KOPT-K1 (cell line): ENCODE results near the gene VPS36.
"Not testable (repeated sequence)": the region's sequence is repeated elsewhere in the genome, so short reads cannot be mapped to it uniquely, and the experiment has no call there.

Experiments used
- H3K27ac ChIP-seq: fragments of 200-600 bp; sonication (generic); 2 replicates; pipeline ENCODE4 v1.5.1; 2016; ENCODE audit warnings: antibody characterized with exemption, mild to moderate bottlenecking, low read depth, low read length; ENCODE audit not compliant: poor library complexity, severe bottlenecking
- H3K36me3 ChIP-seq: fragments of 200-600 bp; sonication (generic); 2 replicates; pipeline ENCODE4 v1.5.1; 2017; ENCODE audit warnings: antibody characterized with exemption, mild to moderate bottlenecking, low read length, moderate library complexity; ENCODE audit not compliant: insufficient read depth
- H3K9me3 ChIP-seq: fragments of 200-600 bp; sonication (generic); 2 replicates; pipeline ENCODE4 v1.5.1; 2017; ENCODE audit warnings: antibody characterized with exemption, low read length, mild to moderate bottlenecking; ENCODE audit not compliant: insufficient read depth, poor library complexity, severe bottlenecking

Gene VPS36

DNA sequence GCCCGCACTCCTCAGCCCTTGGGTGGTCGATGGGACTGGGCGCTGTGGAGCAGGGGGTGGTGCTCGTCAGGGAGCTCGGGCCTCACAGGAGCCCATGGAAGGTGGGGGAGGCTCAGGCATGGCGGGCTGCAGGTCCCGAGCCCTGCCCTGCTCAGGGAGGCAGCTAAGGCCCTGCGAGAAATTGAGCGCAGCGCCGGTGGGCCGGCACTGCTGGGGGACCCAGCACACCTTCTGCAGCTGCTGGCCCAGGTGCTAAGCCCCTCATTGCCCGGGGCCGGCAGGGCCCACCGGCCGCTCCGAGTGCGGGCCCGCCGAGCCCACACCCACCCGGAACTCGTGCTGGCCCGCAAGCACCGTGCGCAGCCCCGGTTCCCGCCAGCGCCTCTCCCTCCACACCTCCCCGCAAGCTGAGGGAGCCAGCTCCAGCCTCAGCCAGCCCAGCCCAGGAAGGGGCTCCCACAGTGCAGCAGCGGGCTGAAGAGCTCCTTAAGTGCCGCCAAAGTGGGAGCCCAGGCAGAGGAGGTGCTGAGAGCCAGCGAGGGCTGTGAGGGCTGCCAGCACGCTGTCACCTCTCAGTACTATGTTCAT lies 42.3 kb downstream of the VPS36 start:
- not testable (repeated sequence) for H3K27ac ChIP-seq, H3K9me3 ChIP-seq
- H3K36me3 ChIP-seq = peaks cover 36% of the 10 kb centered on the region

DNA sequence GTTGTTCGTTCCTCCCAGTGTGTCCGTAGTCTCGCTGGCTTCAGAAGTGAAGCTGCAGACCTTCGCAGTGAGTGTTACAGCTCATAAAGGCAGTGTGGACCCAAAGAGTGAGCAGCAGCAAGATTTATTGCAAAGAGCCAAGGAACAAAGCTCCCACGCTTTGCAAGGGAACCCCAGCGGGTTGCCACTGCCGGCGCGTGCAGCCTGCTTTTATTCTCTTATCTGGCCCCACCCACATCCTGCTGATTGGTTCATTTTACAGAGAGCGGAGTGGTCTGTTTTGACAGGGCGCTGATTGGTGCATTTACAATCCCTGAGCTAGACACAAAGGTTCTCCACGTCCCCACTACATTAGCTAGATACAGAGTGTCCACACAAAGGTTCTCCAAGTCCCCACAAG lies 43.0 kb downstream of the VPS36 start:
- H3K27ac ChIP-seq, H3K9me3 ChIP-seq: not testable (repeated sequence)
- peaks cover 29% of the 10 kb centered on the region for H3K36me3 ChIP-seq

DNA sequence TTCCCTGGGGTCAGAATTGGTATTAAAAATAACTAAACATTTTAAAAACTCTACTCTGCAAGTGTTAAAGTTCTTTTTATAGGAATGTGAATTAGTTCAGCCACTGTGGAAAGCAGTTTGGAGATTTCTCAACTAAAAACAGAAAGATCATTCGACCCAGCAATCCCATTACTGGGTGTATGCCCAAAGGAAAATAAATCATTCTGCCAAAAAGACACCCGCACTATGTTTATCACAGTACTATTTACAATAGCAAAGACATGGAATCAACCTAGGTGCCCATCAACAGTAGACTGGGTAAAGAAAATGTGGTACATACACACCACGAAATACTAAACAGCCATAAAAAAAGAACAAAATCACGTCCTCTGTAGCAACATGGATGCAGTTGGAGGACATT lies 43.8 kb downstream of the VPS36 start:
- Histone ChIP-seq H3K27ac (no peak overlapping the region), H3K9me3 (no peaks in the 10 kb centered on the region), H3K36me3 (peaks cover 20% of the 10 kb centered on the region)

DNA sequence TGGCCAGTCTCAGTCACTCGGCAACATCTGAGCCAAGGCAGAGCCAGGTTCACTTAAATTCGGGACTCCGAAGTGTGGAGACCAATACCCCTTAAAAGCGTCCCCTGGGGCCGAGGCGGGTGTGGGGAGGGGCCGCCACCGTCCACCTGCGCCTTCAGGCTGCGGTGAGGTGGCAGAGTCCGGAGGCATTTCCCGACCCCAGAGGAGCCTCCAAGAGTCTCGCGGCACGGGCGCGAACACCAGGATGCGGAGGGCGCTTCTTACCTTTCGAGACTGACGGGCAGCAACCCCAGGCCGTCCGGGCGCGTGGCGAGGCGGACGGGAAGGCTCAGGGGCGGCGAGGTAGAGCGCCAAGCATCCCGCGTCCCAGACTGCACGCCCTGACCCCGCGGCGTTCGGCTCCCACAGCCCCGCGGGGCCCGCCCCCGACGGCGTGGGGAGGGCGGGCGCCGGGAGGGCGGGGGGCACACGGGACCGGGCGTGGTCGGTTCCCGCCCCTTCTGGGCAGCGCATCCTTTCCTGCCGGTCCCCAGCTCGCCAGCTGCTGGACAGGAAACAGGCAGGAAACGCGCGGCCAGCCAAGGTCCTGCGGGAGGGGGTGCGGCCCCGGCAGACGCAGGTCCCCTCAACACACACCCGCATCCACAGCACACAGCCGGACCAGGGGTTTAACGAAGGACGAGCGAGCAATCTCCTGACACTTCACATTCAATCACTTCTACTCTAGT lies 44.5 kb downstream of the VPS36 start, which contains the start of gene THSD1:
Gene THSD1 (minus strand): TSS at position 406 of the 728 bp plus-strand sequence. CDS start 3,572 bp downstream, outside the sequence.
- Histone ChIP-seq H3K9me3 (no peaks in the 10 kb centered on the region), H3K36me3 (peaks cover 14% of the 10 kb centered on the region), H3K27ac (no peak within 1 kb of the TSS)

DNA sequence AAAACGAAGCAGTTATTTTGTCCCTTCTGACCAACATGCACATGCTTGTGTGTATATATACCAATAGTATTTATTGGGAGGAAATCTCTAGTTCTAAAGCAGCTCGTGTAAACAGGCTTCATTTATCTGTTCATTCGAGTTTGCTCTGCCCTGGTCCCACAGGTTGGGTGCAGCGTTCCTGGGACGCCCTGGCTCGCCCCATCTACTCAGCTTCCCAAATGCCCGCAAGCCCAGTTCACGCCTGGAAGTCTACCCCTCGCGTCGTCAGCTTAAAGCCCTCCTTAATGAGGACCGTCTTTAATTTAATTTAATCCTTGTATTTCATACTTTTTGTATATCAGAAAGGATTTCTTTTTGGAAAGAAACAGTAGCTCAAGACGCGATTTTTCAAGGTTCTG lies 45.1 kb downstream of the VPS36 start:
- Histone ChIP-seq H3K36me3 (peaks cover 8% of the 10 kb centered on the region), H3K27ac (no peak overlapping the region), H3K9me3 (no peaks in the 10 kb centered on the region)

DNA sequence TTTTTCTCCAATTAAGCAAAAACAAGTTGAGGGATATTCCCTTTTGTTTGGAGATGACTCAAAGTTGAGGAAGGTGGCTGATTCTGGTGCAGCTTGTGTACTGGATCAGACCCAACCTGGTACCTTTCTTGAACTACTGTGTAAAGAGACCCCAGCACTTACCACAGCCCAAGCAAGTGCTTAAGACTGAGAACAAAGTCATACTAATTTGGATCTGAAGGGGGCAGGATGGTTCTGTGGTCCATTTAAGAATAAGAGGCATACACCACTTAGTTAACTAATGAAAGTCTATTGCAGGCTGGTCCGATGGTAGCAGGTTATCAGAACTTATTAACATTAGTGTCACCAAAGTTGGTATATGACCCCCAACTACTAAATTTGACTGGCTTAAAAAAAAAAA lies 50.7 kb downstream of the VPS36 start:
- no peaks in the 10 kb centered on the region for H3K9me3 ChIP-seq

DNA sequence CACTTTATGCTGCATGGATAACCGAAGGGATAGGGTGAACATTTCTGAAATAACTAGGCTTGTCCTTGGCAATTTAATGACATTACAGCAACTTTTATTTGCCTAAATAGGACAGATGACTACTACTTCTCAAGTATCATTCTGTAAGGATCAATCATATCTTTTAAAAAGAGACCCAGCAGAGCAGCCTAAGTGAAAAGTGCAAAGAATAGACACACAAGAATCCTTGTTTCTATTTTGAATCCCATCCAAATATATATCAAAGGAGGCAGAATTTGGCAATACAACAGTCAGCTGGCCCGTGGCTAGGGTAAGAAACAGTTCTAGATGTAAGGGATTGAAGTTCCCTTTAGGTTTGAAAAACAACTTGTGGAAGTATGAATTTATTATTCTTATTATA lies 51.4 kb downstream of the VPS36 start:
- Histone ChIP-seq H3K9me3 (no peaks in the 10 kb centered on the region), H3K36me3 (no peaks in the 10 kb centered on the region), H3K27ac (no peak overlapping the region)

More for the DNA sequence above, 50.7 kb downstream of the VPS36 start:
- Histone ChIP-seq H3K27ac (no peak overlapping the region), H3K36me3 (no peaks in the 10 kb centered on the region)

DNA sequence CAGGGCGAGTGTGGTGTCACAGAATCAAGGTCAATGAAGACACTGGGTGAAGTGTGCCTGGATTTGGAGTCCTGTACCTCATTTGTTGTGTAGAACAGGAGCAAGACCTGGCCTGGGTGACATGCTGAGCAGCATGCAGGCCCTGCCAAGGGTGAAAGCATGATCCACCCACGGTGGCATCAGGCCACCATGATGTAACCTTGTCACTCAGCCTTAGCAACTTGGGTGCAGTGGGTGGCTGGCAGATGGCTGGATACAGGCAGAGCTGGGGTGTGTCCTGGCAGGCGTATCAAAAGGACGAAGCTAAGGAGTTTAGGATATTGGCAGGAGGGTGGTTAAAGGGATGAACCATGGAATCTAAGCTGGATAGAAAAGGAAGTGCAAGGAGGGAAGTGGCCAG lies 54.7 kb downstream of the VPS36 start:
- Histone ChIP-seq H3K36me3 (no peaks in the 10 kb centered on the region), H3K9me3 (no peaks in the 10 kb centered on the region), H3K27ac (no peak overlapping the region)

DNA sequence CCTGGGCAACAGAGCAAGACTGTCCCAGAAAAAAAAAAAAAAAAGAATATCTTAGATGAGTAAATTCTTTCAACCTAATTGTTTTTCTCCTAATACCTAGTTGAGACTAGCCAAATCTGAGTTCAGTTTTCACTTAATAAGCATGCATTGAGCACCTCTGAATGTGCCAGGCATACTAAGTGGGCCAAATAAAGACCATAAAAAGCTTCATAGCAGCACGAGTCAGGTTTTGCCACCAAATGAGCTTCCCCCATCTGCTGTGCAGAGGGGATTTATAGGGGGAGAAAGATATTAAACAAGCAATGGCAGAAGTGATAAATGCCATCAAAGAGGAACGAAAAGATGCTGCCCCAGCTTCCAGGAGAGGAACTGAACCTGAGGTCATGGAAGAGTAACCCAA lies 55.8 kb downstream of the VPS36 start:
- Histone ChIP-seq H3K36me3 (no peaks in the 10 kb centered on the region), H3K9me3 (no peaks in the 10 kb centered on the region), H3K27ac (no peak overlapping the region)

DNA sequence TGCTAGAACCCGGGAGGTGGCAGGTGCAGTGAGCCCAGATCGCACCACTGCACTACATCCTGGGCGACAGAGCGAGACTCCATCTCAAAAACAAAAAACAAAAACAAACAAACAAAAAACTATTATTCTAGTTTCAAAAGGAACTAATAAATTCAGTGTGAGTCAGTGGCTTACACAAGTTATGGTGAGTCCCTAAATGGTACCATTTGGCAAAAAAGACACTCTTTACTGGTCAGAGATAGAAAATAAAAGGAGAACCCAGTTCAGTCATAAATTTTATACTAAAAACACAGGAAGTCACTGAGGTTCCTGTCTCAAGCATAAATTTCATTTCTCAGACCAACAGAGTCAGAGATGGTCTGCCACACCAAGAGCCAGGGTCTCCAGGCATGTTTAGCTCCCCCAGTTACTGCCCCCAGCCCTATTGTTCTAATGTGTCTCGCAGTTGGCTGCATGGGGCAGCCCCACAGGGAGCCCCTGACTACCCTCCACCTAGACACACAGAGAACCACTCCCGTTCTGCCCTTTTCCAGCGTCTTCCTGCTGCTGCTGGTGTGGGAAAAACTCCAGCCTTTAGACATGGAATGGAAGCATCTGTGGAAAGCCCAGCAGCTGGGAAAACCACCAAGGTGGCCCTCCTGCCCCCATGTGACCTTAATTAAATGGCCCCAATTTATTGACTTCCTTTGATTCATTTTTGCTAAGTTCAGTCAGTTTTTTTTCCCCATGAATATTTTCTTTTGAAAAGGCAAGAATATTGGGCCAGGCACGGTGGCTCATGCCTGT lies 56.7 kb downstream of the VPS36 start:
- Histone ChIP-seq H3K36me3 (no peaks in the 10 kb centered on the region), H3K27ac (no peak overlapping the region), H3K9me3 (no peaks in the 10 kb centered on the region)

DNA sequence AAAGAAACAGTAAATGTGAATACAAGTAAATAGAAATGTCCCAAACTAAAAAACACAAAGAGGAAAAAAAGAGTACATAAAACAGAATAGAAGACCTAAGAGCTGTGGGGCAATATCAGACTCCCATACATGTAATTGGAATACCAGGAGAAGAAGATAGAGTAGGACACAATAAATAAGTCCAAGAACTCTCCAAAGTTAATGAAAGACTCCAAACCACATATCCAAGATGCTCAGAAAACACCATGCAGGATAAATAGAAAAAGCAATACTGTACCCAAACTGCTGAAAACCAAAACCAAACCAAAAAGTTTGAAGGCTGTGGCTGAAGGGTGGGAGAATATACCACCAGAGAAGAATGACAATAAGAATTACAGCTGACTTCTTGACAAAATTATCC lies 62.7 kb downstream of the VPS36 start:
- H3K9me3 ChIP-seq = no peaks in the 10 kb centered on the region
- H3K27ac ChIP-seq = no peak overlapping the region
- H3K36me3 ChIP-seq = no peaks in the 10 kb centered on the region

DNA sequence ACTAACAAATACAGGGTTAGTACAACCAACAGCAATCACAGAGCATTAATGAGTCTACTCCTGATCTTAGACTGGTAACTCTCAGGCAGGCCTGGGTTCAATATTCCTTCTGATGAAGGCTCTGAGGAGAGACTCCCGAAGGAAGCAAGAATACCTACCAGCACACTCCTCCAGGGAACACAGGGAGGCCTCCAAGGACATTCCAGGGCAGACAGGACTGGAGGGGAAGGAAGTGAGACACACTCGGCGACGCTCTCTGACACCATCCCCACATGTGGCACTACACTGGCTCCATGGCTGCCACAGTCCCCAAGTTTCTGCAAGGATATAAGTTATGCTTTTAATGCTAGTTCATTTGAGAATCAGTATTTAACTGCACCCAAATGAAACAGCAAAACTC lies 64.6 kb downstream of the VPS36 start:
- H3K9me3 ChIP-seq = no peaks in the 10 kb centered on the region
- H3K27ac ChIP-seq = no peak overlapping the region
- H3K36me3 ChIP-seq = no peaks in the 10 kb centered on the region

DNA sequence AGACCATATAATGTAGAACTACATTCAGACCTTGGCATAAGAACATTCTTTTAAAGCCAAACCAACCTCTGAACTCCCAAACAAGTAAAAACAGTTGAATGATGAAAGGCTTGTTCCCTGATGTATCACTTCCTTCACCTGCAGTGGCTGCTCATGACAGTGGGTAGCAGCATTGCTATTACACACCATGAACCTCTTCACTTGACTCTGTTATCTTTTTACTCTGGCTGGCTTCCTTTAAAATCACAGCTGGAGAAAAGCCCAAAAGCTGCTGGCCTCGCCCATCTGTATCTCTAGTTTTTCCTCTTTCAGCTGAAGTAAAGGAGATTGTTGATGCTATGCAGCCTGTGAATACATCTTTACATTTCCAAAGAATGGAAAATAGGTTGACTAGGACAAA lies 67.1 kb downstream of the VPS36 start:
- Histone ChIP-seq H3K27ac (no peak overlapping the region), H3K9me3 (no peaks in the 10 kb centered on the region), H3K36me3 (no peaks in the 10 kb centered on the region)

DNA sequence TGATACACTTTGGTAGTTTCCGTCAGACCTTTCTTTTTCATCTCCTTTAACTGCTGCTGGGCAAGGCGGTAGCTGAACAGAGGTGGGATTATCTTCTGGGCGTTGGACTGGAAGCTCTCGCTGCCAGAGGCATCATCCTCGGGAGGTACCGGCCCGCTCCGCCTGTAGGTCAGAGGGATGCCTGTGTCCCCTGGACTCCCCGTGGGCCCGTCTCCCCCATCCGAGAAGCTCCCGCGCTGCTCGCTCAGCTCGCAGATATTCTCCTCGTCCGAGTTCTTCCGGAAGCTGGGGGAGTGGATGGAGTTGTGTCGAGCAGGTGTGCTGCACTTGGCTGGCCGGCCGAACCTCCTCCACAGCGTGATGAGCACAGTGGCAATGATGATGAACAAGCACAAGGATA lies 72.1 kb downstream of the VPS36 start:
- Histone ChIP-seq H3K27ac (no peak overlapping the region), H3K9me3 (no peaks in the 10 kb centered on the region), H3K36me3 (no peaks in the 10 kb centered on the region)

DNA sequence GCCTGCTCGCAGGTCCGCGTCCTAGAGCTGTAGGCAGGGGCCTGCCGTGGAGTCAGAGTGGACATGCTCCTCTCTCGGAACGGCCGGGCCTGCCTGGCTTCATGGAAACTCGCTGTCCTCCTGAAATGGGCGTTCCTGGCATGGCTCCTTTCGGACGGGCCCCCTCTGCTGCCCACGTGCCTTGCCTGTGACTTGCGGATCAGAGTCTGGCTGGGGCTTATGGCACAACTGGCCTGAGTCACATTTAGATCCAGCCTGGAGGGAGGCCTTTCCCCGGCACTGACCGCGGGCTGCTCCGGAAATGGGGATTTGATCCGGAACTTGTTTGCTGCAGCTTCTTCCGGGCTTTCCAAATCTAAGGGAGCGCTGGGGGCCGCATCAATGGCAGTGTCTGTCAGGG lies 72.5 kb downstream of the VPS36 start:
- no peaks in the 10 kb centered on the region for H3K36me3 ChIP-seq
- no peaks in the 10 kb centered on the region for H3K9me3 ChIP-seq
- H3K27ac ChIP-seq = no peak overlapping the region
